Endothelial cell of umbilical vein (primary cell): ENCODE data around the gene KCNMA1. TPM values are rescaled to one million over a fixed set of nuclear protein-coding genes. Genes with fewer than 3 reads are reported as not detected.

Experiments used
- BruUV-seq: library from RNA; stranded (reverse); fragments of 400-500 nt; replicated peaks from 2 replicates; lab custom pipeline; 2021; lab: Mats Ljungman, UMichigan
- CTCF ChIA-PET: fragments of 300-600, 350-600 bp; sonication (Branson Sonifier 250); formaldehyde crosslinking; loops from one replicate; lab custom pipeline; 2021; ENCODE audit warnings: antibody characterized with exemption, inconsistent platforms; lab: Charles Lee
- POLR2A ChIA-PET: fragments of 300-600, 350-600 bp; sonication (Branson Sonifier 250); formaldehyde crosslinking; loops from one replicate; lab custom pipeline; 2021; ENCODE audit warnings: antibody characterized with exemption, inconsistent platforms; lab: Charles Lee
- DNase-seq: peaks from one replicate; pipeline ENCODE4 v3.0.0-alpha.2; 2011; ENCODE audit warnings: low read depth, low spot score
- FAIRE-seq: peaks from 2 replicates; lab custom pipeline; 2011; peaks lifted over from hg19 to GRCh38; lab: Jason Lieb, UNC
- H2AFZ ChIP-seq: 2 replicates; pipeline ENCODE4 v1.6.0; 2012; ENCODE audit warnings: low read depth, low read length, control low read depth, inconsistent platforms
- H3K27ac ChIP-seq: 2 replicates; pipeline ENCODE4 v1.5.1; 2011; ENCODE audit warnings: low read depth, mild to moderate bottlenecking, control low read depth, low read length, moderate library complexity; ENCODE audit not compliant: insufficient read depth
- H3K27me3 ChIP-seq, 2 experiments: 2 replicates each; pipeline versions ENCODE4 v1.6.0 to v1.6.1; 2011; ENCODE audit warnings: low read length in 2 of 2, mixed read lengths in 1 of 2; ENCODE audit not compliant: control insufficient read depth in 2 of 2, insufficient read depth in 2 of 2
- H3K36me3 ChIP-seq, 2 experiments: 2 replicates in 1 of 2; 3 replicates in 1 of 2; pipeline ENCODE4 v1.5.1; 2011; ENCODE audit warnings: low read length in 2 of 2, mild to moderate bottlenecking in 1 of 2, moderate library complexity in 1 of 2; ENCODE audit not compliant: control insufficient read depth in 2 of 2, insufficient read depth in 2 of 2; ENCODE audit errors: extremely low read depth in 1 of 2
- H3K4me1 ChIP-seq: 3 replicates; pipeline ENCODE4 v1.5.1; 2011; ENCODE audit warnings: mild to moderate bottlenecking, low read length; ENCODE audit not compliant: control insufficient read depth, insufficient read depth; ENCODE audit errors: extremely low read depth
- H3K4me2 ChIP-seq: 2 replicates; pipeline ENCODE4 v1.6.1; 2011; ENCODE audit warnings: low read length, control low read depth, mixed read lengths; ENCODE audit not compliant: insufficient read depth
- H3K4me3 ChIP-seq, 3 experiments: fragments of 200-600 bp in 1 of 3; sonication (generic), shearing (Covaris generic) in 1 of 3; replicated peaks in 1 of 3; 2 replicates each; pipeline ENCODE4 v1.5.1; 2011 to 2016; ENCODE audit warnings: control low read depth in 3 of 3, low read length in 3 of 3, mild to moderate bottlenecking in 2 of 3, inconsistent platforms in 1 of 3, low read depth in 1 of 3, moderate library complexity in 1 of 3; ENCODE audit not compliant: insufficient read depth in 1 of 3
- H3K79me2 ChIP-seq: 2 replicates; pipeline ENCODE4 v1.6.0; 2012; ENCODE audit warnings: low read length, inconsistent platforms; ENCODE audit not compliant: control insufficient read depth, insufficient read depth
- H3K9ac ChIP-seq: replicated peaks from 2 replicates; pipeline ENCODE3; 2011; ENCODE audit warnings: low read length, control low read depth; ENCODE audit not compliant: insufficient read depth; ENCODE audit errors: extremely low read depth
- H3K9me1 ChIP-seq: replicated peaks from 3 replicates; pipeline ENCODE4 v1.6.0; 2011; ENCODE audit warnings: mild to moderate bottlenecking, low read length; ENCODE audit not compliant: control insufficient read depth, insufficient read depth; ENCODE audit errors: extremely low read depth
- H3K9me3 ChIP-seq: replicated peaks from 2 replicates; pipeline ENCODE4 v1.5.1; 2012; ENCODE audit warnings: low read length, inconsistent platforms; ENCODE audit not compliant: control insufficient read depth, insufficient read depth
- H4K20me1 ChIP-seq: replicated peaks from 2 replicates; pipeline ENCODE3; 2011; ENCODE audit warnings: mild to moderate bottlenecking, low read length; ENCODE audit not compliant: control insufficient read depth, insufficient read depth; ENCODE audit errors: extremely low read depth
- EZH2 ChIP-seq: IDR thresholded peaks from 2 replicates; pipeline ENCODE4 v1.6.1; 2012; ENCODE audit warnings: borderline replicate concordance, low read depth, mild to moderate bottlenecking, moderate library complexity, low read length, inconsistent platforms; ENCODE audit not compliant: severe bottlenecking
- FOS ChIP-seq: IDR thresholded peaks from 2 replicates; pipeline ENCODE4 v1.6.1; 2011; ENCODE audit warnings: mild to moderate bottlenecking, low read length, moderate library complexity, borderline replicate concordance; ENCODE audit not compliant: insufficient read depth
- GATA2 ChIP-seq: IDR thresholded peaks from 2 replicates; pipeline ENCODE4 v1.7.0; 2011; ENCODE audit warnings: low read depth, mild to moderate bottlenecking, moderate library complexity, mixed read lengths, low read length; ENCODE audit not compliant: insufficient read length, insufficient read depth
- JUN ChIP-seq: IDR thresholded peaks from 2 replicates; pipeline ENCODE4 v1.6.1; 2011; ENCODE audit warnings: borderline replicate concordance, low read depth; ENCODE audit not compliant: insufficient read length, insufficient read depth
- MYC ChIP-seq: IDR thresholded peaks from one replicate; pipeline ENCODE4 v1.6.1; 2011; ENCODE audit warnings: mild to moderate bottlenecking, low read depth, low read length
- POLR2A ChIP-seq: IDR thresholded peaks from 2 replicates; pipeline ENCODE4 v1.6.1; 2012; ENCODE audit warnings: low read depth, mild to moderate bottlenecking, control low read depth, low read length
- POLR2AphosphoS5 ChIP-seq: IDR thresholded peaks from 2 replicates; pipeline ENCODE4 v1.6.1; 2012; ENCODE audit warnings: low read depth, mild to moderate bottlenecking, control low read depth, low read length, moderate library complexity; ENCODE audit not compliant: insufficient read depth
- dilution Hi-C: fragments of 300-500 bp; cut with MboI; formaldehyde crosslinking; loops from one replicate; pipeline ENCODE4 v1.15.0; 2019; ENCODE audit warnings: low sequenced_read_pairs; ENCODE audit not compliant: extremely low pct_ligation_motif_present
- intact Hi-C: fragments of 100-400 bp; cut with micrococcal nuclease; formaldehyde crosslinking; loops from one replicate; pipeline ENCODE4 v1.10.0; 2022
- polyA plus RNA-seq, 4 experiments: library from polyadenylated mRNA; depleted of rRNA in 3 of 4; stranded (reverse) in 3 of 4; unstranded in 1 of 4; fragments of >200 nt; gene quantifications; 2 replicates each; pipeline versions ENCODE4 v1.2.1 to v1.2.3, GENCODE V29; 2011 to 2012; ENCODE audit warnings: missing spikeins in 1 of 4
- total RNA-seq: library from RNA; stranded (reverse); gene quantifications from 2 replicates; pipeline ENCODE4 v1.2.3, GENCODE V29; 2021
- TF ChIP-seq, protein P1 (sequence below): IDR thresholded peaks from 2 replicates; pipeline ENCODE4 v1.6.1; 2011; ENCODE audit not compliant: insufficient read depth, insufficient read length
- TF ChIP-seq, protein P2 (sequence below), 2 donors: IDR thresholded peaks; 1 replicate in 1 of 2; 2 replicates in 1 of 2; pipeline ENCODE4 v1.5.1; 2011; ENCODE audit warnings: low read length in 2 of 2, mild to moderate bottlenecking in 2 of 2, moderate library complexity in 2 of 2, control low read depth in 1 of 2, inconsistent platforms in 1 of 2, low read depth in 1 of 2; ENCODE audit not compliant: insufficient read depth in 1 of 2; ENCODE audit errors: extremely low read depth in 1 of 2

KCNMA1 gene
- total and polyA plus RNA-seq, 2 donors (not counting 3 experiments of a cell fraction or from before 2014, with no cell fraction given) = 0.10 to 0.82 TPM

DNA sequence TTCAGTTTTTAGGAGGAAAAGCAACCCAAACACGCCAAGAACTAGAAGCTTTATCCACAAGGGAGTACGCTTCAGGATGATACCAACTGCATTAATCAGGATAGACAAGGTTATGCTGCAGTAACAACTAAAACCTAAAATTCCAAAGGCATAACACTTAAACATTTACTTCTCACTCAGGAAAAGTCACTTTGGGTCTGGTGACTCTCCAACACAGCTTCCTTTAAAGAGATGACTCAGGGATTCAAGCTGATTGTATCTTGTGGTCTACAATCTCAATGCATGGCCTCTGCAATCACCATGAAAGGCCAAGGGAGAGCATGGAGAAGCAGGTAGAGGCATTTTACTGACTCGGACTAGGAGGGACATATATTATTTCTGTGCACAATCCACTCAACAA, 315.8 kb downstream of the KCNMA1 start:
- Histone ChIP-seq H3K4me2 (no peak overlapping the region), H3K36me3 (no peaks in the 10 kb centered on the region), H4K20me1 (no peaks in the 10 kb centered on the region), H3K9ac (no peak overlapping the region), H3K4me1 (no peaks in the 10 kb centered on the region), H3K9me3 (no peaks in the 10 kb centered on the region), H3K79me2 (no peaks in the 10 kb centered on the region), H3K27me3 (peaks cover 0 to 5% of the 10 kb centered on the region in 2 experiments), H2AFZ (no peak overlapping the region), H3K9me1 (no peaks in the 10 kb centered on the region), H3K4me3 (no peak overlapping the region), H3K27ac (no peak overlapping the region)
- BruUV-seq = no TSS peak
- ChIA-PET CTCF (no interaction called here), POLR2A (no interaction called here)
- TF ChIP-seq POLR2AphosphoS5 (no peak), EZH2 (no peak), POLR2A (no peak), GATA2 (no peak), FOS (no peak), JUN (no peak), MYC (no peak)
- TF ChIP-seq, protein P1, sequence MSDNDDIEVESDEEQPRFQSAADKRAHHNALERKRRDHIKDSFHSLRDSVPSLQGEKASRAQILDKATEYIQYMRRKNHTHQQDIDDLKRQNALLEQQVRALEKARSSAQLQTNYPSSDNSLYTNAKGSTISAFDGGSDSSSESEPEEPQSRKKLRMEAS = no peak
- TF ChIP-seq, protein P2, sequence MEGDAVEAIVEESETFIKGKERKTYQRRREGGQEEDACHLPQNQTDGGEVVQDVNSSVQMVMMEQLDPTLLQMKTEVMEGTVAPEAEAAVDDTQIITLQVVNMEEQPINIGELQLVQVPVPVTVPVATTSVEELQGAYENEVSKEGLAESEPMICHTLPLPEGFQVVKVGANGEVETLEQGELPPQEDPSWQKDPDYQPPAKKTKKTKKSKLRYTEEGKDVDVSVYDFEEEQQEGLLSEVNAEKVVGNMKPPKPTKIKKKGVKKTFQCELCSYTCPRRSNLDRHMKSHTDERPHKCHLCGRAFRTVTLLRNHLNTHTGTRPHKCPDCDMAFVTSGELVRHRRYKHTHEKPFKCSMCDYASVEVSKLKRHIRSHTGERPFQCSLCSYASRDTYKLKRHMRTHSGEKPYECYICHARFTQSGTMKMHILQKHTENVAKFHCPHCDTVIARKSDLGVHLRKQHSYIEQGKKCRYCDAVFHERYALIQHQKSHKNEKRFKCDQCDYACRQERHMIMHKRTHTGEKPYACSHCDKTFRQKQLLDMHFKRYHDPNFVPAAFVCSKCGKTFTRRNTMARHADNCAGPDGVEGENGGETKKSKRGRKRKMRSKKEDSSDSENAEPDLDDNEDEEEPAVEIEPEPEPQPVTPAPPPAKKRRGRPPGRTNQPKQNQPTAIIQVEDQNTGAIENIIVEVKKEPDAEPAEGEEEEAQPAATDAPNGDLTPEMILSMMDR (IDR thresholded peaks at IDR 0.05; ENCODE audit: extremely low read depth in 1 of 2, insufficient read depth in 1 of 2, low read depth in 1 of 2, low read length in 2 of 2) = no peak
- dilution Hi-C loops = no loop called here
- intact Hi-C loops = no loop called here
- DNase-seq = no peak
- no peak for FAIRE-seq
